GM20000 (cell line): Measurements from ENCODE around the gene RILPL2.

ENCODE experiments used
- DNase-seq: peaks from one replicate; pipeline ENCODE4 v3.0.0; 2012; ENCODE audit warnings: low spot score
- TF ChIP-seq, protein P1 (sequence below): IDR thresholded peaks from 2 replicates; pipeline ENCODE4 v1.5.1; 2012; ENCODE audit warnings: mild to moderate bottlenecking, control low read depth; ENCODE audit errors: extremely low read depth, missing control alignments

Gene RILPL2

GRCh38 chr12:123396543-123396942 lies 39.9 kb downstream of the RILPL2 start:
- TF ChIP-seq, protein P1, sequence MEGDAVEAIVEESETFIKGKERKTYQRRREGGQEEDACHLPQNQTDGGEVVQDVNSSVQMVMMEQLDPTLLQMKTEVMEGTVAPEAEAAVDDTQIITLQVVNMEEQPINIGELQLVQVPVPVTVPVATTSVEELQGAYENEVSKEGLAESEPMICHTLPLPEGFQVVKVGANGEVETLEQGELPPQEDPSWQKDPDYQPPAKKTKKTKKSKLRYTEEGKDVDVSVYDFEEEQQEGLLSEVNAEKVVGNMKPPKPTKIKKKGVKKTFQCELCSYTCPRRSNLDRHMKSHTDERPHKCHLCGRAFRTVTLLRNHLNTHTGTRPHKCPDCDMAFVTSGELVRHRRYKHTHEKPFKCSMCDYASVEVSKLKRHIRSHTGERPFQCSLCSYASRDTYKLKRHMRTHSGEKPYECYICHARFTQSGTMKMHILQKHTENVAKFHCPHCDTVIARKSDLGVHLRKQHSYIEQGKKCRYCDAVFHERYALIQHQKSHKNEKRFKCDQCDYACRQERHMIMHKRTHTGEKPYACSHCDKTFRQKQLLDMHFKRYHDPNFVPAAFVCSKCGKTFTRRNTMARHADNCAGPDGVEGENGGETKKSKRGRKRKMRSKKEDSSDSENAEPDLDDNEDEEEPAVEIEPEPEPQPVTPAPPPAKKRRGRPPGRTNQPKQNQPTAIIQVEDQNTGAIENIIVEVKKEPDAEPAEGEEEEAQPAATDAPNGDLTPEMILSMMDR = no peak
- DNase-seq = no peak

- no peak for DNase-seq
- TF ChIP-seq, protein P1 = no peak
These were observed 41.2 kb downstream of the RILPL2 start for GRCh38 chr12:123395236-123395635.

GRCh38 chr12:123393747-123394146 lies 42.7 kb downstream of the RILPL2 start:
- DNase-seq = no peak

GRCh38 chr12:123391546-123392343 lies 44.7 kb downstream of the RILPL2 start:
- DNase-seq = no peak
- TF ChIP-seq, protein P1 = no peak

More at GRCh38 chr12:123393747-123394146, 42.7 kb downstream of the RILPL2 start:
- TF ChIP-seq, protein P1 = no peak

GRCh38 chr12:123390498-123391426 lies 45.7 kb downstream of the RILPL2 start:
- DNase-seq = no peak
- TF ChIP-seq, protein P1 = no peak

DNA sequence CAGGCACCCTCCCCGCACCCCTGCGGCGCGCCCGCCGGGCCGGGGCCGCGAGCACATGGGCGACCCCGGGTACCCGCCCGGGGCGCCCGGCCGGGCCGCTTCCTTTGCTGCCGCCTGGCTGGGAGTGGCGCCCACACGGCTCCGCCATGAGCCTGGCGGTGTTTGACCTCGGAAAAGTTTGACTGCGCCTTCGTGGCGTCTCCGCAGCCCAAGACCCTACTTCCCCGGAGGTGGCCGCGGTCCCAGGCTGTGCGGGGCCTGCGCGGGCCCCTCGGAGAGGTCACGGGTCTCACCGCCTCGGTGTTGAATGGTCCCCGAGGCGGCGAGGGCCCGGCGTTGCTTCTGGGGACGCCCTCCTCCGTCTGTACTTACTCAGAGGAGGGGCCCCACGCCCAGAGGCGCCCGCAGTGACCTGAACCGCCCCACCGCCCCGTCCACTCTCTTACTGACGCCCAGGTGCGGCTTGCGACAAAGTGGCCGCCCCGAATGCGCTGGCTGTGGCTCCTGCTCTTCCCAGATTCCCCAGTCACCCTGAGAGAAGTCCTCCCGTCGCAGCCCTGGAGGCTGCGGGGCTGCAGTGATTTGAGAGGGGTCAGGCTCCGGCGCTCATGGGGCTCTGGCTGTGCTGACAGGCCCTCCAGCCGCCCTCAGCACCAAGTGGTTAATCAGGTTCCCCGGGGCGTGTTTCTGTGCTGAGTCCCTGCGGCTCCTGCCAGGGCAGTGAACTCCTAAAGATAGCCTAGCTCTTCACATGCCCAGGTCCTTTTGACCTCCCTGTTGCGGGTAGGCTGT lies 46.7 kb downstream of the RILPL2 start:
- DNase-seq = peak; percentile 81
- TF ChIP-seq, protein P1 = no peak
